Measurements from ENCODE around the gene COL6A6. TPM values are rescaled to one million over a fixed set of nuclear protein-coding genes. Genes with fewer than 3 reads are reported as not detected.

Gene COL6A6
- total RNA-seq, 1 experiment from 2014 or later = 0.11 TPM

DNA sequence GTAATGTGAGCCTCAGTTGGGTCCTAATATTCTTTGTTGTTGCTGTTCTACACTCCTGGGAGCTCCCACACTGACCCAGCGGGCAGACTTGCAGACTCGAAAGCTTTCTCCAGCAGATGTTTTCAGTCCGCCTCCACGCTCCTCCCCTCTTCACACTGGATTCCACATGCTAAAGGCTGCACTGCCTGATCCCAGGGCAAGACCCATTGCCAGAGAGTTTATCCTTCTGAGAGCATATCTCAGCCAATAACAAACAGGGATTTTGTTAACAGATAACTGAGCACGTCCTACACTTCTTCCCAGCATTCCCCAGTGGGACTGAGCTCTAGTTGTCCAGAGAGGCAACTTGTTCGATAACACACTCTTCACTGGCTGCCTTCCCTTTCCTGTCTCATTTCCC lies 8.0 kb upstream of the COL6A6 start:
- Histone ChIP-seq H3K27me3 (ENCODE audit: insufficient read depth, low read length) (no peaks in the 10 kb centered on the region), H3K9me3 (ENCODE audit: control insufficient read depth, low read depth, low read length) (no peaks in the 10 kb centered on the region), H4K20me1 (ENCODE audit: control insufficient read depth, insufficient read depth, insufficient read length) (no peaks in the 10 kb centered on the region), H3K9ac (ENCODE audit: extremely low read depth, insufficient read length, low read length) (no peak overlapping the region), H3K18ac (ENCODE audit: insufficient read length, low read depth, low read length) (no peak overlapping the region), H3K79me2 (ENCODE audit: insufficient read depth, low read length) (no peaks in the 10 kb centered on the region), H3K23me2 (ENCODE audit: insufficient read length, low read depth, low read length, poor library complexity, severe bottlenecking) (no peaks in the 10 kb centered on the region), H3K4ac (ENCODE audit: low read depth, low read length) (no peak overlapping the region), H3K56ac (ENCODE audit: insufficient read length, low read depth, low read length) (no peak overlapping the region), H2BK20ac (ENCODE audit: low read depth, low read length, poor library complexity, severe bottlenecking) (no peak overlapping the region), H3K23ac (ENCODE audit: insufficient read length, low read depth, low read length) (no peak overlapping the region), H3K14ac (ENCODE audit: insufficient read depth, low read length) (no peak overlapping the region), H2AK5ac (ENCODE audit: insufficient read length, low read length) (no peak overlapping the region), H4K91ac (ENCODE audit: insufficient read length, low read depth, low read length) (no peak overlapping the region), H4K8ac (replicated peaks; ENCODE audit: insufficient read length, low read depth, low read length) (no peak overlapping the region), H2BK5ac (ENCODE audit: insufficient read length, low read length) (no peak overlapping the region), H2AFZ (ENCODE audit: low read length) (no peak overlapping the region), H2BK15ac (ENCODE audit: low read depth, low read length) (no peak overlapping the region), H3K4me1 (ENCODE audit: insufficient read depth, low read length) (no peaks in the 10 kb centered on the region), H3K27ac (ENCODE audit: insufficient read length, low read depth, low read length) (no peak overlapping the region), H3K79me1 (ENCODE audit: insufficient read depth, low read depth, low read length, poor library complexity, severe bottlenecking) (no peaks in the 10 kb centered on the region), H3K4me2 (ENCODE audit: insufficient read depth, insufficient read length, low read length) (no peak overlapping the region), H2BK120ac (ENCODE audit: low read depth, low read length, poor library complexity, severe bottlenecking) (no peak overlapping the region), H3T11ph (ENCODE audit: low read length) (no peak overlapping the region), H4K5ac (ENCODE audit: insufficient read length, low read depth, low read length) (no peak overlapping the region), H2BK12ac (ENCODE audit: insufficient read length, low read depth, low read length) (no peak overlapping the region)
- no peak for TF ChIP-seq CTCF (conservative IDR thresholded peaks at IDR 0.05)
- no CpG with 5 or more reads among the region's 6 CpGs for WGBS (ENCODE audit: extremely low coverage, insufficient read length, low lambda C conversion rate)
- Mint-ChIP-seq H3K27me3 (ENCODE audit: low read depth) (peaks cover 24% of the 10 kb centered on the region), H3K9me3 (no peaks in the 10 kb centered on the region), H3K36me3 (ENCODE audit: insufficient read depth in 1 of 3, low read depth in 3 of 3) (no peaks in the 10 kb centered on the region), H3K27ac (peak overlapping the region in 1 of 3 experiments; percentile 20; a peak in 1 of 7 replicates), H3K4me3 (no peak overlapping the region), H3K4me1 (peaks cover 6 to 7% of the 10 kb centered on the region in 2 experiments; a peak in 2 of 4 replicates)
- DNase-seq = no peak
